Astrocyte of the cerebellum (primary cell): ENCODE data around the gene STAG1.
"Not testable (repeated sequence)": the region's sequence is repeated elsewhere in the genome, so short reads cannot be mapped to it uniquely, and the experiment has no call there.

Experiments used
- DNase-seq: peaks from one replicate; pipeline ENCODE4 v3.0.0-alpha.2; 2011; ENCODE audit warnings: low read depth
- H3K4me3 ChIP-seq: 2 replicates; pipeline ENCODE4 v1.5.1; 2011; ENCODE audit warnings: mild to moderate bottlenecking, low read depth, low read length, moderate library complexity
- CTCF ChIP-seq: IDR thresholded peaks from 2 replicates; pipeline ENCODE4 v1.5.1; 2012; ENCODE audit warnings: low read length, low read depth, moderate library complexity, mild to moderate bottlenecking; ENCODE audit errors: missing control alignments
- in situ Hi-C: cut with HindIII; loops from 2 replicates; pipeline ENCODE4 v1.10.0; 2017; ENCODE audit warnings: low sequenced_read_pairs

Gene STAG1

DNA sequence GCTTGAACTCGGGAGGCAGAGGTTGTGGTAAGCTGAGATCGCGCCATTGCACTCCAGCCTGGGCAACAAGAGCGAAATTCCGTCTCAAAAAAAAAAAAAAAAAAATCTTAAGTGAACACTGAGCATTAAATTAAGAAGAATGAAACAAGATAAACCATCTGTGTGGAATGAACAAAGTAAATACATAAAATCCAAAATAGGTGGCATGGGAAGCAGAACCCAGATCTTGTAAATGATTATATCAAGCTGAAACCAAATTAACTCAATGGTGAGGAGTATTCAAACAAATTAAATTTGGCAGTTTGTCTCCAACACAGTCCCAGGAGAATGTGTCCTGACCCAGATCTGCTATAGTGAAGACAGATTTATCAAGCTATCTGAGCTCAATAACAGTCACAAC lies 32.1 kb downstream of the STAG1 start:
- no peak overlapping the region for H3K4me3 ChIP-seq
- TF ChIP-seq CTCF, result no peak
- in situ Hi-C loops, result no loop called here
- DNase-seq, result no peak

- no peak for TF ChIP-seq CTCF
- in situ Hi-C loops, result no loop called here
- no peak for DNase-seq
- no peak overlapping the region for H3K4me3 ChIP-seq
Measured at GRCh38 chr3:136716629-136717028, 35.5 kb downstream of the STAG1 start.

- in situ Hi-C loops, result no loop called here
- no peak for TF ChIP-seq CTCF
- DNase-seq, result no peak
- H3K4me3 ChIP-seq, result no peak overlapping the region
Measured at GRCh38 chr3:136714020-136714419, 38.2 kb downstream of the STAG1 start.

GRCh38 chr3:136712941-136713340 lies 39.2 kb downstream of the STAG1 start:
- no peak for DNase-seq
- in situ Hi-C loops, result no loop called here
- TF ChIP-seq CTCF, result no peak
- no peak overlapping the region for H3K4me3 ChIP-seq

- DNase-seq, H3K4me3 ChIP-seq, in situ Hi-C loops: not testable (repeated sequence)
Measured at GRCh38 chr3:136711888-136712287, 40.3 kb downstream of the STAG1 start.

GRCh38 chr3:136711277-136711676 lies 40.9 kb downstream of the STAG1 start:
- in situ Hi-C loops, result no loop called here
- no peak for TF ChIP-seq CTCF
- H3K4me3 ChIP-seq, result no peak overlapping the region
- no peak for DNase-seq

DNA sequence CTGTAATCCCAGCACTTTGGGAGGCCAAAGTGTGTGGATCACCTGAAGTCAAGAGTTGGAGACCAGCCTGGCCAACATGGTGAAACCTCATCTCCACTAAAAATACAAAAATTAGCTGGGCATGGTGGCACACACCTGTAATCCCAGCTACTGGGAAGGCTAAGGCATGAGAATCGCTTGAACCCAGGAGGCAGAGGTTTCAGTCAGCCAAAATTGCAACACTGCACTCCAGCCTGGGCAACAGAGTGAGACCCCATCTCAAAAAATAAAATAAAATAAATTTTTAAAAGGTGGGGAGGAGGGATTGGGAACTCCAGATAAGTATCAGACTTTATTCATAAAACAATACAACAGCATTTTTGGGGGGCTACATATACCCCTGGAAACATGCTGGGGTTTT lies 42.4 kb downstream of the STAG1 start:
- H3K4me3 ChIP-seq, in situ Hi-C loops, DNase-seq: not testable (repeated sequence)

GRCh38 chr3:136708333-136708985 lies 43.7 kb downstream of the STAG1 start:
- no peak for DNase-seq
- no peak for TF ChIP-seq CTCF
- H3K4me3 ChIP-seq, result no peak overlapping the region
- in situ Hi-C loops, result no loop called here
